C4-2B (cell line): Measurements from ENCODE around the gene AP1AR.

Source experiments
- ZFX ChIP-seq: fragments of 450-650 bp; IDR thresholded peaks from 2 replicates; pipeline ENCODE4 v1.6.1; 2017
- TF ChIP-seq, protein P1 (sequence below): fragments of 450-650 bp; conservative IDR thresholded peaks from 2 replicates; pipeline ENCODE4 v1.5.1; 2017; ENCODE audit warnings: mild to moderate bottlenecking

- TF ChIP-seq, protein P1, sequence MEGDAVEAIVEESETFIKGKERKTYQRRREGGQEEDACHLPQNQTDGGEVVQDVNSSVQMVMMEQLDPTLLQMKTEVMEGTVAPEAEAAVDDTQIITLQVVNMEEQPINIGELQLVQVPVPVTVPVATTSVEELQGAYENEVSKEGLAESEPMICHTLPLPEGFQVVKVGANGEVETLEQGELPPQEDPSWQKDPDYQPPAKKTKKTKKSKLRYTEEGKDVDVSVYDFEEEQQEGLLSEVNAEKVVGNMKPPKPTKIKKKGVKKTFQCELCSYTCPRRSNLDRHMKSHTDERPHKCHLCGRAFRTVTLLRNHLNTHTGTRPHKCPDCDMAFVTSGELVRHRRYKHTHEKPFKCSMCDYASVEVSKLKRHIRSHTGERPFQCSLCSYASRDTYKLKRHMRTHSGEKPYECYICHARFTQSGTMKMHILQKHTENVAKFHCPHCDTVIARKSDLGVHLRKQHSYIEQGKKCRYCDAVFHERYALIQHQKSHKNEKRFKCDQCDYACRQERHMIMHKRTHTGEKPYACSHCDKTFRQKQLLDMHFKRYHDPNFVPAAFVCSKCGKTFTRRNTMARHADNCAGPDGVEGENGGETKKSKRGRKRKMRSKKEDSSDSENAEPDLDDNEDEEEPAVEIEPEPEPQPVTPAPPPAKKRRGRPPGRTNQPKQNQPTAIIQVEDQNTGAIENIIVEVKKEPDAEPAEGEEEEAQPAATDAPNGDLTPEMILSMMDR, result no peak
- no peak for TF ChIP-seq ZFX
Measured at GRCh38 chr4:112284662-112285411, 53.2 kb downstream of the AP1AR start.
